HG02943 (cell line): ENCODE results near the gene TBX18.
A peak's percentile ranks its signal among the peaks of the same experiment; 100 is the strongest.

Experiments used
- ATAC-seq: cut with Tn5 transposase; IDR thresholded peaks from one replicate; pipeline ENCODE4 v1.9.1; 2021; ENCODE audit warnings: mild to moderate bottlenecking, low read depth, moderate library complexity; ENCODE audit not compliant: unreplicated experiment

TBX18 gene

GRCh38 chr6:84764332-84765049, at the start of gene TBX18:
TBX18 (minus strand) TSS chr6:84764598; CDS start chr6:84764181, 417 bp downstream.
- no peak for ATAC-seq

GRCh38 chr6:84811351-84811750, 47.0 kb upstream of the TBX18 start:
- no peak for ATAC-seq

GRCh38 chr6:84809455-84809854, 45.1 kb upstream of the TBX18 start:
- no peak for ATAC-seq

- no peak for ATAC-seq
These were observed 44.2 kb upstream of the TBX18 start for GRCh38 chr6:84808491-84809061.

GRCh38 chr6:84805145-84805544, 40.7 kb upstream of the TBX18 start:
- no peak for ATAC-seq

- ATAC-seq: no peak
These were observed 40.3 kb upstream of the TBX18 start for GRCh38 chr6:84804720-84805119.

- no peak for ATAC-seq
These were observed 36.9 kb upstream of the TBX18 start for GRCh38 chr6:84801250-84801649.

- ATAC-seq: no peak
These were observed 33.9 kb upstream of the TBX18 start for GRCh38 chr6:84798257-84798656.

- ATAC-seq: no peak
These were observed 31.9 kb upstream of the TBX18 start for GRCh38 chr6:84796343-84796742.

- ATAC-seq: no peak
These were observed 27.5 kb upstream of the TBX18 start for GRCh38 chr6:84791927-84792326.

- no peak for ATAC-seq
These were observed 26.8 kb upstream of the TBX18 start for GRCh38 chr6:84791233-84791632.

GRCh38 chr6:84789170-84789569, 24.8 kb upstream of the TBX18 start:
- no peak for ATAC-seq

GRCh38 chr6:84788689-84789088, 24.3 kb upstream of the TBX18 start:
- ATAC-seq: no peak

GRCh38 chr6:84785671-84786070, 21.3 kb upstream of the TBX18 start:
- no peak for ATAC-seq

- no peak for ATAC-seq
These were observed 15.5 kb upstream of the TBX18 start for GRCh38 chr6:84779917-84780316.

- no peak for ATAC-seq
These were observed 15.0 kb upstream of the TBX18 start for GRCh38 chr6:84779380-84779779.

GRCh38 chr6:84777888-84778287, 13.5 kb upstream of the TBX18 start:
- ATAC-seq: no peak

GRCh38 chr6:84776392-84776791, 12.0 kb upstream of the TBX18 start:
- ATAC-seq: no peak

GRCh38 chr6:84775751-84776150, 11.4 kb upstream of the TBX18 start:
- ATAC-seq: no peak

GRCh38 chr6:84774985-84775284, 10.5 kb upstream of the TBX18 start:
- ATAC-seq: peak; percentile 14

GRCh38 chr6:84774157-84774984, 10.0 kb upstream of the TBX18 start:
- peak; percentile 71 for ATAC-seq
